OCI-LY1 (cell line): ENCODE results near the gene INTS6.

Experiments
- H2AFZ ChIP-seq: fragments of 200-600 bp; sonication (generic), shearing (Covaris generic); 2 replicates; pipeline ENCODE4 v1.6.0; 2014; ENCODE audit warnings: antibody characterized with exemption, mild to moderate bottlenecking, low read length
- H3F3A ChIP-seq: fragments of 200-600 bp; sonication (generic), shearing (Covaris generic); 2 replicates; pipeline ENCODE4 v1.6.0; 2014; ENCODE audit warnings: mild to moderate bottlenecking, antibody characterized with exemption, low read length, moderate library complexity; ENCODE audit not compliant: insufficient read depth
- H3K27ac ChIP-seq: fragments of 200-600 bp; sonication (generic); 2 replicates; pipeline ENCODE4 v1.5.1; 2014; ENCODE audit warnings: low read length, mixed run types, mild to moderate bottlenecking, low read depth; ENCODE audit not compliant: poor library complexity, severe bottlenecking
- H3K27me3 ChIP-seq: fragments of 200-600 bp; sonication (generic); 2 replicates; pipeline ENCODE4 v1.6.0; 2014; ENCODE audit warnings: antibody characterized with exemption, mild to moderate bottlenecking, low read length, moderate library complexity; ENCODE audit not compliant: insufficient read depth
- H3K36me3 ChIP-seq: fragments of 200-600 bp; sonication (generic); 2 replicates; pipeline ENCODE4 v1.6.1; 2014; ENCODE audit warnings: mild to moderate bottlenecking, antibody characterized with exemption, low read length, moderate library complexity, mixed read lengths; ENCODE audit not compliant: insufficient read depth
- H3K4me1 ChIP-seq: fragments of 200-600 bp; sonication (generic); 2 replicates; pipeline ENCODE4 v1.5.1; 2014; ENCODE audit warnings: mild to moderate bottlenecking, low read length, moderate library complexity; ENCODE audit not compliant: insufficient read depth, severe bottlenecking
- H3K4me2 ChIP-seq: fragments of 200-600 bp; sonication (generic), shearing (Covaris generic); 2 replicates; pipeline ENCODE4 v1.6.1; 2014; ENCODE audit warnings: low read length
- H3K4me3 ChIP-seq: fragments of 200-600 bp; sonication (generic); 2 replicates; pipeline ENCODE4 v1.5.1; 2014; ENCODE audit warnings: low read length, low read depth, mild to moderate bottlenecking, mixed read lengths; ENCODE audit not compliant: poor library complexity, severe bottlenecking
- H3K79me2 ChIP-seq: fragments of 200-600 bp; shearing (Covaris generic); 2 replicates; pipeline ENCODE4 v1.6.1; 2016; ENCODE audit warnings: mixed run types, low read length, mixed read lengths; ENCODE audit not compliant: insufficient read depth
- H3K9ac ChIP-seq: fragments of 200-600 bp; sonication (generic), shearing (Covaris generic); 2 replicates; pipeline ENCODE4 v1.6.1; 2014; ENCODE audit warnings: mild to moderate bottlenecking, low read length, mixed read lengths
- H3K9me2 ChIP-seq: fragments of 200-600 bp; sonication (generic), shearing (Covaris generic); 2 replicates; pipeline ENCODE4 v1.6.1; 2014; ENCODE audit warnings: low read depth, mild to moderate bottlenecking, low read length, mixed read lengths
- H3K9me3 ChIP-seq: fragments of 200-600 bp; shearing (Covaris generic); 2 replicates; pipeline ENCODE4 v1.6.1; 2014; ENCODE audit warnings: low read length, mixed read lengths
- H4K20me1 ChIP-seq: fragments of 200-600 bp; sonication (generic), shearing (Covaris generic); 2 replicates; pipeline ENCODE4 v1.6.0; 2016; ENCODE audit warnings: mild to moderate bottlenecking, low read length; ENCODE audit not compliant: insufficient read depth
- EZH2 ChIP-seq: fragments of 200-600 bp; sonication (generic), shearing (Covaris generic); IDR thresholded peaks from 2 replicates; pipeline ENCODE4 v1.8.0; 2017; ENCODE audit warnings: borderline replicate concordance, mixed run types, mild to moderate bottlenecking, antibody characterized with exemption, low read length, moderate library complexity, mixed read lengths
- TF ChIP-seq, protein P1 (sequence below): fragments of 200-600 bp; sonication (generic), shearing (Covaris generic); IDR thresholded peaks from 2 replicates; pipeline ENCODE4 v1.5.1; 2017; ENCODE audit warnings: mild to moderate bottlenecking, antibody characterized with exemption, low read length, moderate library complexity, mixed read lengths

Gene INTS6

DNA sequence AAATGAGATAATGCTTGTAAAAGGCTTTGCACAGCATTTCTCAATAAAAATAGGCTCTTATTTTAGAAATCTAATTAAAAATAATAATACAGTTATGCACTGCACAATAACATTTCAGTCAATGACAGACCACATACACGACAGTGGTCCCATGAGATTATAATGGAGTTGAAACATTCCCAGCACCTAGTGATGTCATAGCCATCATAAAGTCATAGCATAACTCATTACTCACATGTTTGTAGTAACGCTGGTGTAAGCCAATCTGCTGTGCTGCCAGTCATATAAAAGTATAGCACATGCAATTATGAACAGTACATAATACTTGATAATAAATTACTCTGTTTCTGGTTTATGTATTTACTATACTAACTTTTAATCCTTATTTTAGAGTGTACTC lies 126.1 kb downstream of the INTS6 start:
- no peak overlapping the region for H2AFZ ChIP-seq
- no peak for TF ChIP-seq EZH2
- TF ChIP-seq, protein P1, sequence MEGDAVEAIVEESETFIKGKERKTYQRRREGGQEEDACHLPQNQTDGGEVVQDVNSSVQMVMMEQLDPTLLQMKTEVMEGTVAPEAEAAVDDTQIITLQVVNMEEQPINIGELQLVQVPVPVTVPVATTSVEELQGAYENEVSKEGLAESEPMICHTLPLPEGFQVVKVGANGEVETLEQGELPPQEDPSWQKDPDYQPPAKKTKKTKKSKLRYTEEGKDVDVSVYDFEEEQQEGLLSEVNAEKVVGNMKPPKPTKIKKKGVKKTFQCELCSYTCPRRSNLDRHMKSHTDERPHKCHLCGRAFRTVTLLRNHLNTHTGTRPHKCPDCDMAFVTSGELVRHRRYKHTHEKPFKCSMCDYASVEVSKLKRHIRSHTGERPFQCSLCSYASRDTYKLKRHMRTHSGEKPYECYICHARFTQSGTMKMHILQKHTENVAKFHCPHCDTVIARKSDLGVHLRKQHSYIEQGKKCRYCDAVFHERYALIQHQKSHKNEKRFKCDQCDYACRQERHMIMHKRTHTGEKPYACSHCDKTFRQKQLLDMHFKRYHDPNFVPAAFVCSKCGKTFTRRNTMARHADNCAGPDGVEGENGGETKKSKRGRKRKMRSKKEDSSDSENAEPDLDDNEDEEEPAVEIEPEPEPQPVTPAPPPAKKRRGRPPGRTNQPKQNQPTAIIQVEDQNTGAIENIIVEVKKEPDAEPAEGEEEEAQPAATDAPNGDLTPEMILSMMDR: no peak

DNA sequence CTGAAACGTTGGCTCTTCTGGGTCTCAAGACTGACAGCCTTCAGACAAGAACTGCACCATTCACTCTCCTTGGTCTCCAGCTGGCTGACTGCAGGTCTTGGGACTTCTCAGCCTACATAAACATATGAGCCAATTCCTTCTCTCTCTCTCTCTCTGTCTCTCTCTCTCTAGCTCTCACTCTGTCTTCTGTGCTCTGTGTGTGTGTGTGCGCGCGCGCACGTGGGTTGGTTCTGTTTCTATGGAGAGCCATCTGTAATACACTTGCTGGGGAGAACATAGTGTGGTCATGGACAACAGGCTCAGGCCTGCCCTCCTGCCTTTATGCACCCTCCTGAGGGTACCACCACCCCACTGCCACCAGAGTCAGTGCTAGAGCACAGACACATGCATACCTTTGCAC lies 127.0 kb downstream of the INTS6 start:
- H3K4me3 ChIP-seq: no peak overlapping the region
- H3F3A ChIP-seq: no peaks in the 10 kb centered on the region
- no peak overlapping the region for H3K4me2 ChIP-seq

More for the DNA sequence above, 126.1 kb downstream of the INTS6 start:
- no peak overlapping the region for H3K4me2 ChIP-seq
- no peaks in the 10 kb centered on the region for H3K9me3 ChIP-seq
- no peaks in the 10 kb centered on the region for H4K20me1 ChIP-seq
- H3K27ac ChIP-seq: no peak overlapping the region
- H3K9me2 ChIP-seq: no peaks in the 10 kb centered on the region
- no peaks in the 10 kb centered on the region for H3K36me3 ChIP-seq
- H3K4me1 ChIP-seq: peaks cover 7% of the 10 kb centered on the region
- no peaks in the 10 kb centered on the region for H3K79me2 ChIP-seq
- H3F3A ChIP-seq: no peaks in the 10 kb centered on the region
- H3K27me3 ChIP-seq: no peaks in the 10 kb centered on the region
- no peak overlapping the region for H3K4me3 ChIP-seq
- H3K9ac ChIP-seq: no peak overlapping the region

DNA sequence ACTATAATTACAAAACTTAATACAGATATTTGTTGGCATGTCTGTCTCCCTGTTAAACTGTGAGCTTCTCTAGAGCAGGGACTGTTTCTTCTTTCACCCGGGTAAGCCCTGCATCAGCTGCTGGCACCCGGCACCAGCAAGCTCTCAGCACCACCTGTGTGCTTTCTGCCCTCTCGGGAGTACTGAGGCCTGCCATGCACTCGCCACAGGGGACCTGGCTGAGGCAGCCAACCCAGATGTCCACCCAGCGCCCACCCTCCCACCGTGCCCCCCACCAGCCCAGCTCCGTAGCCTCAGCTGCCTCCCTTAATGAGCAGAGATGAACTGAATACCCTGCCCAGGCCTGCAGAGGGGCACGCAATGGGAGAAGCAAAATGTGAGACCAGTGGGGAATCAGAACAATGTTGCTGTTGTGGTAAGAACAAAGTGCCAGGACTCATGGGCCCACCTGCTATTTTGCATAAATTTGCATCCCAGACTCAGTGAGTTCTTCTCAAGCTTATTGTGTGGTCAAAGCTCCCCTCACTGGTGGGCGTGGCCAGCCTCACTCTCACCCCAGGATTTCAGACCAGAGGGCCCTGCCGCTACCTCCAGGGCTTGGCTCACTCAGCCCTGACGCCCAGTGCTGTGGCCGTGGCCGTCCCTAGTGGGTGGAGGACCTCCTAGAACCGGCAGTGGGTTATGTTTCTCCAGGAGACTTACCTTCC lies 128.0 kb downstream of the INTS6 start:
- H3K9me3 ChIP-seq: no peaks in the 10 kb centered on the region
- no peaks in the 10 kb centered on the region for H3F3A ChIP-seq
- no peaks in the 10 kb centered on the region for H3K79me2 ChIP-seq
- peaks cover 7% of the 10 kb centered on the region for H3K4me1 ChIP-seq
- no peaks in the 10 kb centered on the region for H4K20me1 ChIP-seq
- H3K27me3 ChIP-seq: no peaks in the 10 kb centered on the region
- no peak overlapping the region; the same call in 1 of the 2 replicates for H3K4me2 ChIP-seq
- no peaks in the 10 kb centered on the region for H3K36me3 ChIP-seq
- H3K9me2 ChIP-seq: no peaks in the 10 kb centered on the region
- H3K9ac ChIP-seq: no peak overlapping the region
- no peak overlapping the region for H3K27ac ChIP-seq
- TF ChIP-seq EZH2: no peak
- TF ChIP-seq, protein P1: no peak
- no peak overlapping the region for H2AFZ ChIP-seq
- H3K4me3 ChIP-seq: no peak overlapping the region

More for the DNA sequence above, 127.0 kb downstream of the INTS6 start:
- no peak overlapping the region for H3K9ac ChIP-seq
- no peaks in the 10 kb centered on the region for H3K79me2 ChIP-seq
- no peaks in the 10 kb centered on the region for H3K27me3 ChIP-seq
- peaks cover 7% of the 10 kb centered on the region for H3K4me1 ChIP-seq
- H3K9me2 ChIP-seq: no peaks in the 10 kb centered on the region
- H2AFZ ChIP-seq: no peak overlapping the region
- no peaks in the 10 kb centered on the region for H3K9me3 ChIP-seq
- no peaks in the 10 kb centered on the region for H3K36me3 ChIP-seq
- H4K20me1 ChIP-seq: no peaks in the 10 kb centered on the region
- TF ChIP-seq EZH2: no peak
- TF ChIP-seq, protein P1: no peak
- no peak overlapping the region for H3K27ac ChIP-seq
